Measurements from ENCODE around the gene OCLN. TPM values are rescaled to one million over a fixed set of nuclear protein-coding genes. Genes with fewer than 3 reads are reported as not detected.

Gene OCLN
- total and polyA plus RNA-seq, 2 donors, result 3.4 to 7.4 TPM

GRCh38 chr5:69516769-69517168, 24.2 kb downstream of the OCLN start:
- Histone ChIP-seq H3K36me3 (ENCODE audit: control insufficient read depth in 2 of 2, insufficient read depth in 2 of 2, low read length in 1 of 2) (no peaks in the 10 kb centered on the region), H3K27ac (ENCODE audit: low read depth in 1 of 2, low read length in 1 of 2) (no peak overlapping the region), H3K9me3 (ENCODE audit: control insufficient read depth in 2 of 2, insufficient read depth in 1 of 2, low read length in 1 of 2) (no peaks in the 10 kb centered on the region), H3K27me3 (ENCODE audit: control insufficient read depth in 2 of 2, insufficient read depth in 1 of 2, low read length in 1 of 2) (no peaks in the 10 kb centered on the region), H3K4me3 (ENCODE audit: low read length in 2 of 2) (no peak overlapping the region), H3K4me1 (ENCODE audit: control insufficient read depth in 2 of 2, insufficient read depth in 2 of 2, low read length in 2 of 2) (no peaks in the 10 kb centered on the region)
- no peak for DNase-seq (ENCODE audit: low read depth in 6 of 9, low spot score in 9 of 9)
- 100% methylated on average over 1 of the region's 1 CpG for WGBS

GRCh38 chr5:69517763-69518212, 25.2 kb downstream of the OCLN start:
- no peak for DNase-seq (ENCODE audit: low read depth in 6 of 9, low spot score in 9 of 9)
- Histone ChIP-seq H3K4me3 (ENCODE audit: low read length in 2 of 2) (no peak overlapping the region), H3K27ac (ENCODE audit: low read depth in 1 of 2, low read length in 1 of 2) (no peak overlapping the region), H3K4me1 (ENCODE audit: control insufficient read depth in 2 of 2, insufficient read depth in 2 of 2, low read length in 2 of 2) (no peaks in the 10 kb centered on the region), H3K9me3 (ENCODE audit: control insufficient read depth in 2 of 2, insufficient read depth in 1 of 2, low read length in 1 of 2) (no peaks in the 10 kb centered on the region), H3K36me3 (ENCODE audit: control insufficient read depth in 2 of 2, insufficient read depth in 2 of 2, low read length in 1 of 2) (no peaks in the 10 kb centered on the region), H3K27me3 (ENCODE audit: control insufficient read depth in 2 of 2, insufficient read depth in 1 of 2, low read length in 1 of 2) (no peaks in the 10 kb centered on the region)
- 86% methylated on average over 4 of the region's 4 CpGs for WGBS

GRCh38 chr5:69519285-69519684, 26.7 kb downstream of the OCLN start:
- Histone ChIP-seq H3K9me3 (ENCODE audit: control insufficient read depth in 2 of 2, insufficient read depth in 1 of 2, low read length in 1 of 2) (no peaks in the 10 kb centered on the region), H3K36me3 (ENCODE audit: control insufficient read depth in 2 of 2, insufficient read depth in 2 of 2, low read length in 1 of 2) (no peaks in the 10 kb centered on the region), H3K27me3 (ENCODE audit: control insufficient read depth in 2 of 2, insufficient read depth in 1 of 2, low read length in 1 of 2) (no peaks in the 10 kb centered on the region), H3K4me1 (ENCODE audit: control insufficient read depth in 2 of 2, insufficient read depth in 2 of 2, low read length in 2 of 2) (no peaks in the 10 kb centered on the region), H3K4me3 (ENCODE audit: low read length in 2 of 2) (no peak overlapping the region), H3K27ac (ENCODE audit: low read depth in 1 of 2, low read length in 1 of 2) (no peak overlapping the region)
- no peak for DNase-seq (ENCODE audit: low read depth in 6 of 9, low spot score in 9 of 9)
- 94% methylated on average over 2 of the region's 2 CpGs for WGBS

- H3K4me3 ChIP-seq (ENCODE audit: low read length in 2 of 2), result no peak overlapping the region
- no peaks in the 10 kb centered on the region for H3K36me3 ChIP-seq (ENCODE audit: control insufficient read depth in 2 of 2, insufficient read depth in 2 of 2, low read length in 1 of 2)
- H3K27ac ChIP-seq (ENCODE audit: low read depth in 1 of 2, low read length in 1 of 2), result no peak overlapping the region
- no peaks in the 10 kb centered on the region for H3K27me3 ChIP-seq (ENCODE audit: control insufficient read depth in 2 of 2, insufficient read depth in 1 of 2, low read length in 1 of 2)
- DNase-seq (ENCODE audit: low read depth in 6 of 9, low spot score in 9 of 9), result no peak
- H3K4me1 ChIP-seq (ENCODE audit: control insufficient read depth in 2 of 2, insufficient read depth in 2 of 2, low read length in 2 of 2), result no peaks in the 10 kb centered on the region
- H3K9me3 ChIP-seq (ENCODE audit: control insufficient read depth in 2 of 2, insufficient read depth in 1 of 2, low read length in 1 of 2), result no peaks in the 10 kb centered on the region
- 90% methylated on average over 3 of the region's 3 CpGs for WGBS
Measured at GRCh38 chr5:69522035-69522434, 29.4 kb downstream of the OCLN start.

- Histone ChIP-seq H3K36me3 (ENCODE audit: control insufficient read depth in 2 of 2, insufficient read depth in 2 of 2, low read length in 1 of 2) (no peaks in the 10 kb centered on the region), H3K4me3 (ENCODE audit: low read length in 2 of 2) (no peak overlapping the region), H3K27me3 (ENCODE audit: control insufficient read depth in 2 of 2, insufficient read depth in 1 of 2, low read length in 1 of 2) (no peaks in the 10 kb centered on the region), H3K9me3 (ENCODE audit: control insufficient read depth in 2 of 2, insufficient read depth in 1 of 2, low read length in 1 of 2) (no peaks in the 10 kb centered on the region), H3K27ac (ENCODE audit: low read depth in 1 of 2, low read length in 1 of 2) (no peak overlapping the region), H3K4me1 (ENCODE audit: control insufficient read depth in 2 of 2, insufficient read depth in 2 of 2, low read length in 2 of 2) (no peaks in the 10 kb centered on the region)
- 94% methylated on average over 2 of the region's 2 CpGs for WGBS
- DNase-seq (ENCODE audit: low read depth in 6 of 9, low spot score in 9 of 9), result no peak
Measured at GRCh38 chr5:69525490-69525889, 32.9 kb downstream of the OCLN start.

- Histone ChIP-seq H3K27ac (ENCODE audit: low read depth in 1 of 2, low read length in 1 of 2) (no peak overlapping the region), H3K36me3 (ENCODE audit: control insufficient read depth in 2 of 2, insufficient read depth in 2 of 2, low read length in 1 of 2) (no peaks in the 10 kb centered on the region), H3K4me1 (ENCODE audit: control insufficient read depth in 2 of 2, insufficient read depth in 2 of 2, low read length in 2 of 2) (no peaks in the 10 kb centered on the region), H3K27me3 (ENCODE audit: control insufficient read depth in 2 of 2, insufficient read depth in 1 of 2, low read length in 1 of 2) (no peaks in the 10 kb centered on the region), H3K4me3 (ENCODE audit: low read length in 2 of 2) (no peak overlapping the region), H3K9me3 (ENCODE audit: control insufficient read depth in 2 of 2, insufficient read depth in 1 of 2, low read length in 1 of 2) (no peaks in the 10 kb centered on the region)
- no peak for DNase-seq (ENCODE audit: low read depth in 6 of 9, low spot score in 9 of 9)
- WGBS, result 97% methylated on average over 9 of the region's 9 CpGs
Measured at GRCh38 chr5:69526660-69527059, 34.1 kb downstream of the OCLN start.

- no peaks in the 10 kb centered on the region for H3K27me3 ChIP-seq (ENCODE audit: control insufficient read depth in 2 of 2, insufficient read depth in 1 of 2, low read length in 1 of 2)
- WGBS, result 96% methylated on average over 7 of the region's 7 CpGs
- no peaks in the 10 kb centered on the region for H3K4me1 ChIP-seq (ENCODE audit: control insufficient read depth in 2 of 2, insufficient read depth in 2 of 2, low read length in 2 of 2)
- H3K27ac ChIP-seq (ENCODE audit: low read depth in 1 of 2, low read length in 1 of 2), result no peak overlapping the region
- no peaks in the 10 kb centered on the region for H3K36me3 ChIP-seq (ENCODE audit: control insufficient read depth in 2 of 2, insufficient read depth in 2 of 2, low read length in 1 of 2)
- H3K9me3 ChIP-seq (ENCODE audit: control insufficient read depth in 2 of 2, insufficient read depth in 1 of 2, low read length in 1 of 2), result no peaks in the 10 kb centered on the region
- H3K4me3 ChIP-seq (ENCODE audit: low read length in 2 of 2), result no peak overlapping the region
- no peak for DNase-seq (ENCODE audit: low read depth in 6 of 9, low spot score in 9 of 9)
Measured at GRCh38 chr5:69527128-69527770, 34.7 kb downstream of the OCLN start.

GRCh38 chr5:69528035-69528434, 35.4 kb downstream of the OCLN start:
- Histone ChIP-seq H3K27me3 (ENCODE audit: control insufficient read depth in 2 of 2, insufficient read depth in 1 of 2, low read length in 1 of 2) (no peaks in the 10 kb centered on the region), H3K27ac (ENCODE audit: low read depth in 1 of 2, low read length in 1 of 2) (no peak overlapping the region), H3K9me3 (ENCODE audit: control insufficient read depth in 2 of 2, insufficient read depth in 1 of 2, low read length in 1 of 2) (no peaks in the 10 kb centered on the region), H3K36me3 (ENCODE audit: control insufficient read depth in 2 of 2, insufficient read depth in 2 of 2, low read length in 1 of 2) (no peaks in the 10 kb centered on the region), H3K4me3 (ENCODE audit: low read length in 2 of 2) (no peak overlapping the region), H3K4me1 (ENCODE audit: control insufficient read depth in 2 of 2, insufficient read depth in 2 of 2, low read length in 2 of 2) (no peaks in the 10 kb centered on the region)
- no peak for DNase-seq (ENCODE audit: low read depth in 6 of 9, low spot score in 9 of 9)
- WGBS, result 89% methylated on average over 5 of the region's 5 CpGs

- H3K4me1 ChIP-seq (ENCODE audit: control insufficient read depth in 2 of 2, insufficient read depth in 2 of 2, low read length in 2 of 2), result no peaks in the 10 kb centered on the region
Measured at GRCh38 chr5:69528609-69529008, 36.0 kb downstream of the OCLN start.

More at GRCh38 chr5:69528609-69529008, 36.0 kb downstream of the OCLN start:
- 96% methylated on average over 4 of the region's 4 CpGs for WGBS
- Histone ChIP-seq H3K27me3 (ENCODE audit: control insufficient read depth in 2 of 2, insufficient read depth in 1 of 2, low read length in 1 of 2) (no peaks in the 10 kb centered on the region), H3K9me3 (ENCODE audit: control insufficient read depth in 2 of 2, insufficient read depth in 1 of 2, low read length in 1 of 2) (no peaks in the 10 kb centered on the region), H3K36me3 (ENCODE audit: control insufficient read depth in 2 of 2, insufficient read depth in 2 of 2, low read length in 1 of 2) (no peaks in the 10 kb centered on the region), H3K4me3 (ENCODE audit: low read length in 2 of 2) (no peak overlapping the region), H3K27ac (ENCODE audit: low read depth in 1 of 2, low read length in 1 of 2) (no peak overlapping the region)
- DNase-seq (ENCODE audit: low read depth in 6 of 9, low spot score in 9 of 9), result no peak
